GM12892 (cell line): ENCODE data around the gene FUT7.

Experiments used
- POLR2A ChIP-seq: IDR thresholded peaks from 2 replicates; pipeline ENCODE4 v1.6.1; 2011; ENCODE audit warnings: low read depth, low read length, control low read depth
- POLR2AphosphoS5 ChIP-seq: IDR thresholded peaks from 2 replicates; pipeline ENCODE4 v1.6.1; 2011; ENCODE audit warnings: low read depth, low read length, control low read depth

DNA sequence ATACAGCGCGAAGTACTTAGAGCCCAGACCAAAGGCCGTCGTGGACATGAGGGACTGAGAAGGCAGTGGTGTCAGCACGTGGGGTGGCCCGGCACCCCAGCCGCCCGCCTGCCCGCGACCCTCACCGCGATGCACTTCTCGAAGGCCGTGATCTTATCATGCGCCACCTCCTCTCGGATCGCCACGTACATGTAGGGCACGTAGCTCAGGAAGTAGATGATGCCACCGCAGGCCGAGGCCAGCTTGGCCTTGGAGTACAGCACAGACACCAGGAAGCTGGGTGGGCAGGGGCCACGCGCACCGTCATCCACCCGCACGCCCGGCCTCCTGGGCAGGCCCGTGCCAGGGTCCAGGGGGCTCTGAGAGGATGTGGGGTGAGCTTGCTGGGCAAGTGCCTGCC, 14.8 kb downstream of the FUT7 start:
- no peak for TF ChIP-seq POLR2A
- TF ChIP-seq POLR2AphosphoS5 = no peak
